Hepatocyte (in vitro differentiated cells): Measurements from ENCODE around the gene IRF2BPL. TPM values are rescaled to one million over a fixed set of nuclear protein-coding genes. Genes with fewer than 3 reads are reported as not detected.

ENCODE experiments used
- DNase-seq: peaks from one replicate; pipeline ENCODE4 v3.0.0-alpha.2; 2016; ENCODE audit warnings: low spot score
- H2AFZ ChIP-seq: fragments of 200-600 bp; sonication (generic); 2 replicates; pipeline ENCODE4 v1.6.0; 2016; ENCODE audit warnings: antibody characterized with exemption, mild to moderate bottlenecking
- H3K27ac ChIP-seq: fragments of 200-600 bp; sonication (generic); 2 replicates; pipeline ENCODE4 v1.5.1; 2016; ENCODE audit warnings: mild to moderate bottlenecking
- H3K27me3 ChIP-seq: fragments of 200-600 bp; sonication (generic); 2 replicates; pipeline ENCODE4 v1.6.1; 2016
- H3K36me3 ChIP-seq: fragments of 200-600 bp; sonication (generic); replicated peaks from 2 replicates; pipeline ENCODE4 v1.5.1; 2016; ENCODE audit warnings: low read depth; ENCODE audit not compliant: insufficient read depth
- H3K4me1 ChIP-seq: fragments of 200-600 bp; sonication (generic); 2 replicates; pipeline ENCODE4 v1.5.1; 2016; ENCODE audit warnings: mild to moderate bottlenecking, moderate library complexity; ENCODE audit not compliant: insufficient read depth
- H3K4me2 ChIP-seq: fragments of 200-600 bp; sonication (generic); 2 replicates; pipeline ENCODE4 v1.6.0; 2016
- H3K4me3 ChIP-seq: fragments of 200-600 bp; sonication (generic); 2 replicates; pipeline ENCODE4 v1.5.1; 2016; ENCODE audit warnings: mild to moderate bottlenecking
- H3K79me2 ChIP-seq: fragments of 200-600 bp; sonication (generic); 2 replicates; pipeline ENCODE4 v1.6.0; 2017; ENCODE audit warnings: mild to moderate bottlenecking
- H3K9me2 ChIP-seq: fragments of 200-600 bp; sonication (generic); replicated peaks from 2 replicates; pipeline ENCODE4 v1.6.0; 2017; ENCODE audit warnings: mild to moderate bottlenecking; ENCODE audit not compliant: insufficient read depth
- H3K9me3 ChIP-seq: fragments of 200-600 bp; sonication (generic); 2 replicates; pipeline ENCODE4 v1.5.1; 2016; ENCODE audit warnings: low read depth, mild to moderate bottlenecking
- H4K20me1 ChIP-seq: fragments of 200-600 bp; sonication (generic); 2 replicates; pipeline ENCODE4 v1.6.0; 2016; ENCODE audit warnings: mild to moderate bottlenecking; ENCODE audit not compliant: insufficient read depth, poor library complexity, severe bottlenecking
- EZH2 ChIP-seq: fragments of 200-600 bp; sonication (generic); IDR thresholded peaks from 2 replicates; pipeline ENCODE4 v1.6.1; 2016; ENCODE audit warnings: antibody characterized with exemption, mild to moderate bottlenecking, borderline replicate concordance
- EZH2phosphoT487 ChIP-seq: fragments of 200-600 bp; sonication (generic); IDR thresholded peaks from one replicate; pipeline ENCODE4 v1.6.1; 2018; ENCODE audit warnings: antibody characterized with exemption, mild to moderate bottlenecking, low read depth, moderate library complexity; ENCODE audit not compliant: unreplicated experiment, severe bottlenecking
- WGBS: methylation state at CpG from one replicate; pipeline ENCODE4 v1.1.6; 2016; ENCODE audit warnings: low lambda C conversion rate; ENCODE audit errors: missing lambda C conversion rate; 5-methylcytosine and 5-hydroxymethylcytosine counted together
- polyA plus RNA-seq: library from polyadenylated mRNA; unstranded; fragments of >200 nt; fragmentation: Nextera tagmentation; extraction: Ambion mirVana; gene quantifications from 2 replicates; pipeline ENCODE4 v1.2.1, GENCODE V29; 2016
- total RNA-seq: library from RNA; depleted of rRNA; stranded (reverse); fragments of >200 nt; gene quantifications from 2 replicates; pipeline ENCODE4 v1.2.3, GENCODE V29; 2014
- TF ChIP-seq, protein P1 (sequence below): fragments of 200-600 bp; sonication (generic); IDR thresholded peaks from 2 replicates; pipeline ENCODE4 v1.5.1; 2016; ENCODE audit warnings: antibody characterized with exemption, mild to moderate bottlenecking; ENCODE audit not compliant: poor library complexity

The IRF2BPL gene
- total and polyA plus RNA-seq, 2 experiments from 2014 or later = 34.5 to 52.1 TPM

- peaks cover 60% of the 10 kb centered on the region for H3K79me2 ChIP-seq
- no peaks in the 10 kb centered on the region for H3K27me3 ChIP-seq
- H4K20me1 ChIP-seq = peaks cover 25% of the 10 kb centered on the region
- H3K4me3 ChIP-seq = peak overlapping the region; percentile 86
- peak overlapping the region; percentile 100 for H3K27ac ChIP-seq
- 29% methylated on average over 8 of the region's 42 CpGs for WGBS
- no peak for TF ChIP-seq EZH2
- no peak for TF ChIP-seq EZH2phosphoT487
- TF ChIP-seq, protein P1, sequence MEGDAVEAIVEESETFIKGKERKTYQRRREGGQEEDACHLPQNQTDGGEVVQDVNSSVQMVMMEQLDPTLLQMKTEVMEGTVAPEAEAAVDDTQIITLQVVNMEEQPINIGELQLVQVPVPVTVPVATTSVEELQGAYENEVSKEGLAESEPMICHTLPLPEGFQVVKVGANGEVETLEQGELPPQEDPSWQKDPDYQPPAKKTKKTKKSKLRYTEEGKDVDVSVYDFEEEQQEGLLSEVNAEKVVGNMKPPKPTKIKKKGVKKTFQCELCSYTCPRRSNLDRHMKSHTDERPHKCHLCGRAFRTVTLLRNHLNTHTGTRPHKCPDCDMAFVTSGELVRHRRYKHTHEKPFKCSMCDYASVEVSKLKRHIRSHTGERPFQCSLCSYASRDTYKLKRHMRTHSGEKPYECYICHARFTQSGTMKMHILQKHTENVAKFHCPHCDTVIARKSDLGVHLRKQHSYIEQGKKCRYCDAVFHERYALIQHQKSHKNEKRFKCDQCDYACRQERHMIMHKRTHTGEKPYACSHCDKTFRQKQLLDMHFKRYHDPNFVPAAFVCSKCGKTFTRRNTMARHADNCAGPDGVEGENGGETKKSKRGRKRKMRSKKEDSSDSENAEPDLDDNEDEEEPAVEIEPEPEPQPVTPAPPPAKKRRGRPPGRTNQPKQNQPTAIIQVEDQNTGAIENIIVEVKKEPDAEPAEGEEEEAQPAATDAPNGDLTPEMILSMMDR = no peak
- H3K36me3 ChIP-seq = no peaks in the 10 kb centered on the region
- no peaks in the 10 kb centered on the region for H3K9me3 ChIP-seq
- peak overlapping the region; percentile 93 for H3K4me2 ChIP-seq
- H3K4me1 ChIP-seq = peaks cover 46% of the 10 kb centered on the region
- no peaks in the 10 kb centered on the region for H3K9me2 ChIP-seq
- DNase-seq = no peak
- H2AFZ ChIP-seq = no peak overlapping the region
Measured at GRCh38 chr14:77025744-77026165, 2.8 kb downstream of the IRF2BPL start.

GRCh38 chr14:77024171-77024691 lies 4.3 kb downstream of the IRF2BPL start:
- H3K27ac ChIP-seq = peak overlapping the region; percentile 100

GRCh38 chr14:77023001-77023996 lies 5.2 kb downstream of the IRF2BPL start:
- 41% methylated on average over 17 of the region's 17 CpGs for WGBS
- DNase-seq = peak; percentile 85
- Histone ChIP-seq H3K79me2 (peaks cover 54% of the 10 kb centered on the region), H3K4me3 (peak overlapping the region; percentile 86), H3K27me3 (no peaks in the 10 kb centered on the region), H3K27ac (peak overlapping the region; percentile 100), H3K4me1 (peaks cover 33% of the 10 kb centered on the region), H3K9me3 (no peaks in the 10 kb centered on the region), H3K36me3 (no peaks in the 10 kb centered on the region), H3K9me2 (no peaks in the 10 kb centered on the region), H4K20me1 (peaks cover 25% of the 10 kb centered on the region), H2AFZ (no peak overlapping the region), H3K4me2 (peak overlapping the region; percentile 93)
- TF ChIP-seq, protein P1 = peak; percentile 24
- no peak for TF ChIP-seq EZH2phosphoT487

More at GRCh38 chr14:77024171-77024691, 4.3 kb downstream of the IRF2BPL start:
- peak overlapping the region; percentile 93 for H3K4me2 ChIP-seq
- H3K4me3 ChIP-seq = peak overlapping the region; percentile 86
- peak; percentile 81 for DNase-seq
- no peaks in the 10 kb centered on the region for H3K9me3 ChIP-seq
- peaks cover 37% of the 10 kb centered on the region for H3K4me1 ChIP-seq
- TF ChIP-seq, protein P1 = no peak
- TF ChIP-seq EZH2 = no peak
- H3K9me2 ChIP-seq = no peaks in the 10 kb centered on the region
- H3K27me3 ChIP-seq = no peaks in the 10 kb centered on the region
- 23% methylated on average over 16 of the region's 16 CpGs for WGBS
- no peak overlapping the region for H2AFZ ChIP-seq
- peaks cover 54% of the 10 kb centered on the region for H3K79me2 ChIP-seq
- H3K36me3 ChIP-seq = no peaks in the 10 kb centered on the region
- H4K20me1 ChIP-seq = peaks cover 25% of the 10 kb centered on the region
